Measurements from ENCODE around the gene APOO.

DNA sequence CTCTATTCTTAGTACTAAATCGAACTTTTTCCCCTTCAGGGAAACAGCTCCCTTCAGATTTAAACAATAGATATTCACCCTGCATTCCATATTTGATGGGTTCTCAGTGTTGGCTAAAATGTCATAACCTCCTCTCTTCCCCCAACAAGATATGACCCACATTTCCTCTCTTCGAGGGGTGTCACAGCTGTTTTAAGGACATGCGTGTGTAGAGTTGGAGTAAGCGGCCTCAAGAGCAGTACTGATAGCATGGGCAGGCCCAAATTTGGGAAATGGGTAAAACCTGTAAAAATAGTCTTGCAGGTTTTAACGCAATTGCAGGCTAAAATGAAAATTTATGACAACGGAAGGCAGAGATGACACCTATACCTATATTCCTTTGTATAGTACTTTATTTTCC, 96.1 kb downstream of the APOO start:
- TF ChIP-seq, protein P1, sequence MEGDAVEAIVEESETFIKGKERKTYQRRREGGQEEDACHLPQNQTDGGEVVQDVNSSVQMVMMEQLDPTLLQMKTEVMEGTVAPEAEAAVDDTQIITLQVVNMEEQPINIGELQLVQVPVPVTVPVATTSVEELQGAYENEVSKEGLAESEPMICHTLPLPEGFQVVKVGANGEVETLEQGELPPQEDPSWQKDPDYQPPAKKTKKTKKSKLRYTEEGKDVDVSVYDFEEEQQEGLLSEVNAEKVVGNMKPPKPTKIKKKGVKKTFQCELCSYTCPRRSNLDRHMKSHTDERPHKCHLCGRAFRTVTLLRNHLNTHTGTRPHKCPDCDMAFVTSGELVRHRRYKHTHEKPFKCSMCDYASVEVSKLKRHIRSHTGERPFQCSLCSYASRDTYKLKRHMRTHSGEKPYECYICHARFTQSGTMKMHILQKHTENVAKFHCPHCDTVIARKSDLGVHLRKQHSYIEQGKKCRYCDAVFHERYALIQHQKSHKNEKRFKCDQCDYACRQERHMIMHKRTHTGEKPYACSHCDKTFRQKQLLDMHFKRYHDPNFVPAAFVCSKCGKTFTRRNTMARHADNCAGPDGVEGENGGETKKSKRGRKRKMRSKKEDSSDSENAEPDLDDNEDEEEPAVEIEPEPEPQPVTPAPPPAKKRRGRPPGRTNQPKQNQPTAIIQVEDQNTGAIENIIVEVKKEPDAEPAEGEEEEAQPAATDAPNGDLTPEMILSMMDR (IDR thresholded peaks at IDR 0.05) = no peak
- no peak for TF ChIP-seq POLR2A (IDR thresholded peaks at IDR 0.05)
